ENCODE measurements around the gene UBE2G1. TPM values are rescaled to one million over a fixed set of nuclear protein-coding genes. Genes with fewer than 3 reads are reported as not detected.

The UBE2G1 gene
- total RNA-seq, 1 donor = 36.2 TPM

- DNase-seq (ENCODE audit: insufficient read length, low spot score, missing footprints) = no peak
- peaks cover 37% of the 10 kb centered on the region for H3K79me2 ChIP-seq (ENCODE audit: insufficient read depth, low read length)
- TF ChIP-seq, protein P1, sequence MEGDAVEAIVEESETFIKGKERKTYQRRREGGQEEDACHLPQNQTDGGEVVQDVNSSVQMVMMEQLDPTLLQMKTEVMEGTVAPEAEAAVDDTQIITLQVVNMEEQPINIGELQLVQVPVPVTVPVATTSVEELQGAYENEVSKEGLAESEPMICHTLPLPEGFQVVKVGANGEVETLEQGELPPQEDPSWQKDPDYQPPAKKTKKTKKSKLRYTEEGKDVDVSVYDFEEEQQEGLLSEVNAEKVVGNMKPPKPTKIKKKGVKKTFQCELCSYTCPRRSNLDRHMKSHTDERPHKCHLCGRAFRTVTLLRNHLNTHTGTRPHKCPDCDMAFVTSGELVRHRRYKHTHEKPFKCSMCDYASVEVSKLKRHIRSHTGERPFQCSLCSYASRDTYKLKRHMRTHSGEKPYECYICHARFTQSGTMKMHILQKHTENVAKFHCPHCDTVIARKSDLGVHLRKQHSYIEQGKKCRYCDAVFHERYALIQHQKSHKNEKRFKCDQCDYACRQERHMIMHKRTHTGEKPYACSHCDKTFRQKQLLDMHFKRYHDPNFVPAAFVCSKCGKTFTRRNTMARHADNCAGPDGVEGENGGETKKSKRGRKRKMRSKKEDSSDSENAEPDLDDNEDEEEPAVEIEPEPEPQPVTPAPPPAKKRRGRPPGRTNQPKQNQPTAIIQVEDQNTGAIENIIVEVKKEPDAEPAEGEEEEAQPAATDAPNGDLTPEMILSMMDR (IDR thresholded peaks at IDR 0.05; ENCODE audit: extremely low read depth, low read depth, low read length) = no peak
Measured at GRCh38 chr17:4276514-4276913, 90.0 kb downstream of the UBE2G1 start.

DNA sequence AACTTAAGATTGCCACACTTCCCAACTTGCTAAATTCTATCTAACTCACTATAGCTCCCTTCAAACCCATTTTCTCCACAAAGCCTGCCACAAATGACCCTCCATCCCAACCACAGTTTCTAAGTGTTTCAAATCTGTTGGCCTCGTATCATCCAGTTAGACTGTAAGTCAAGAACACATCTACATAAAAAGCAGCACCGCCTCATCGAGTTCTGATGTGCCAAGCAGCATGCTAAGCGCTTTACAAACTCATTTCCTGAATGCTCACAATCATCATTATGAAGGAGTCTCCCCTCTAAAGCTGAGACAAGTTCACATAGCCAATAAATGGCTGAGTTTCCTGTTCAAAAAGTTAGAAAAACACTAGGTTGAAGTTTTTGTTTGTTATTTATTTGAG is 93.5 kb downstream of the UBE2G1 start:
- no peak overlapping the region for H3K27ac ChIP-seq (ENCODE audit: low read depth, low read length)
- H3K9me3 ChIP-seq (ENCODE audit: low read depth, low read length) = no peaks in the 10 kb centered on the region
- peaks cover 33% of the 10 kb centered on the region for H3K36me3 ChIP-seq (ENCODE audit: insufficient read depth, low read length)
- H3K4me3 ChIP-seq (ENCODE audit: insufficient read depth, low read length) = no peak overlapping the region
- no peaks in the 10 kb centered on the region for H3K27me3 ChIP-seq (ENCODE audit: insufficient read depth, low read length)
- no peaks in the 10 kb centered on the region for H3K4me1 ChIP-seq (ENCODE audit: insufficient read depth, low read length)
- peaks cover 13% of the 10 kb centered on the region for H4K20me1 ChIP-seq (ENCODE audit: insufficient read depth, low read length)
- TF ChIP-seq, protein P1 (IDR thresholded peaks at IDR 0.05; ENCODE audit: extremely low read depth, low read depth, low read length) = no peak
- no peak overlapping the region for H2AFZ ChIP-seq (ENCODE audit: low read length)
- DNase-seq (ENCODE audit: insufficient read length, low spot score, missing footprints) = no peak
- no peak overlapping the region for H3K4me2 ChIP-seq (ENCODE audit: insufficient read depth, low read length)
- peaks cover 31% of the 10 kb centered on the region for H3K79me2 ChIP-seq (ENCODE audit: insufficient read depth, low read length)

More at GRCh38 chr17:4276514-4276913, 90.0 kb downstream of the UBE2G1 start:
- no peak overlapping the region for H3K4me2 ChIP-seq (ENCODE audit: insufficient read depth, low read length)
- H4K20me1 ChIP-seq (ENCODE audit: insufficient read depth, low read length) = peaks cover 13% of the 10 kb centered on the region
- no peaks in the 10 kb centered on the region for H3K27me3 ChIP-seq (ENCODE audit: insufficient read depth, low read length)
- H3K27ac ChIP-seq (ENCODE audit: low read depth, low read length) = no peak overlapping the region
- no peaks in the 10 kb centered on the region for H3K9me3 ChIP-seq (ENCODE audit: low read depth, low read length)
- H3K36me3 ChIP-seq (ENCODE audit: insufficient read depth, low read length) = peaks cover 20% of the 10 kb centered on the region
- no peaks in the 10 kb centered on the region for H3K4me1 ChIP-seq (ENCODE audit: insufficient read depth, low read length)
- H2AFZ ChIP-seq (ENCODE audit: low read length) = no peak overlapping the region
- H3K4me3 ChIP-seq (ENCODE audit: insufficient read depth, low read length) = no peak overlapping the region

- H3K4me1 ChIP-seq (ENCODE audit: insufficient read depth, low read length) = no peaks in the 10 kb centered on the region
- no peak overlapping the region for H3K4me3 ChIP-seq (ENCODE audit: insufficient read depth, low read length)
- no peaks in the 10 kb centered on the region for H3K9me3 ChIP-seq (ENCODE audit: low read depth, low read length)
- H3K4me2 ChIP-seq (ENCODE audit: insufficient read depth, low read length) = no peak overlapping the region
- no peaks in the 10 kb centered on the region for H3K27me3 ChIP-seq (ENCODE audit: insufficient read depth, low read length)
- peaks cover 34% of the 10 kb centered on the region for H3K36me3 ChIP-seq (ENCODE audit: insufficient read depth, low read length)
- TF ChIP-seq, protein P1 (IDR thresholded peaks at IDR 0.05; ENCODE audit: extremely low read depth, low read depth, low read length) = no peak
- peaks cover 31% of the 10 kb centered on the region for H3K79me2 ChIP-seq (ENCODE audit: insufficient read depth, low read length)
- peaks cover 13% of the 10 kb centered on the region for H4K20me1 ChIP-seq (ENCODE audit: insufficient read depth, low read length)
- no peak overlapping the region for H2AFZ ChIP-seq (ENCODE audit: low read length)
- H3K27ac ChIP-seq (ENCODE audit: low read depth, low read length) = no peak overlapping the region
- no peak for DNase-seq (ENCODE audit: insufficient read length, low spot score, missing footprints)
Measured at GRCh38 chr17:4272213-4272971, 94.1 kb downstream of the UBE2G1 start.

DNA sequence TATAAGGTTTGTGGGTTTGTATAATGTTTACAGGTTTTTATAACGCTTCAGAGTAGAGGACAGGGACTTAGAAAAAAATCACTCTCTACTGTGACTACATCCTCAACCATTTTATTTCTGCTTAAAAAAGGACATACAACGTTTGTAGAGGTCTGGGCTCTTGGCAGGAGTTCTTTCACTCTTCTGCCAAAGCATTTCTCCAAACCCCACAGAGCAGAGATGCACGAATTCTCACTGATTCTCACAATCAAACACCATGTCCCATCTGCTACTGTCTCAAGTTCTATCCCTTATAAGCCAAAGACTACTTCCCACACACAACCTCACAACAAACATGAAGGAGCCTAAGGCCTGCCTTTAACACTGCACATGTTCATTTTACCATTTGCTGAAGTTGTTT is 95.7 kb downstream of the UBE2G1 start:
- H3K4me1 ChIP-seq (ENCODE audit: insufficient read depth, low read length) = no peaks in the 10 kb centered on the region
- H3K4me2 ChIP-seq (ENCODE audit: insufficient read depth, low read length) = no peak overlapping the region
- TF ChIP-seq, protein P1 (IDR thresholded peaks at IDR 0.05; ENCODE audit: extremely low read depth, low read depth, low read length) = no peak
- DNase-seq (ENCODE audit: insufficient read length, low spot score, missing footprints) = no peak
- H3K27ac ChIP-seq (ENCODE audit: low read depth, low read length) = no peak overlapping the region
- peaks cover 15% of the 10 kb centered on the region for H3K79me2 ChIP-seq (ENCODE audit: insufficient read depth, low read length)
- H3K36me3 ChIP-seq (ENCODE audit: insufficient read depth, low read length) = peaks cover 30% of the 10 kb centered on the region
- no peak overlapping the region for H2AFZ ChIP-seq (ENCODE audit: low read length)
- peaks cover 2% of the 10 kb centered on the region for H4K20me1 ChIP-seq (ENCODE audit: insufficient read depth, low read length)
- H3K9me3 ChIP-seq (ENCODE audit: low read depth, low read length) = no peaks in the 10 kb centered on the region
- H3K4me3 ChIP-seq (ENCODE audit: insufficient read depth, low read length) = no peak overlapping the region
- no peaks in the 10 kb centered on the region for H3K27me3 ChIP-seq (ENCODE audit: insufficient read depth, low read length)

Data from osteoblast (primary cell).